Adrenal gland (tissue), 5 donors: ENCODE measurements around the gene PPM1L.

Source experiments
- POLR2A ChIP-seq, 2 donors: fragments of 450-650 bp; IDR thresholded peaks; one replicate each; pipeline ENCODE4 v1.6.1; 2017; ENCODE audit warnings: antibody characterized with exemption in 2 of 2, mild to moderate bottlenecking in 2 of 2, moderate library complexity in 1 of 2
- TF ChIP-seq, protein P1 (sequence below), 6 experiments: fragments of 450-650 bp in 4 of 6; fragments of 200-600 bp in 2 of 6; sonication (generic) in 1 of 6; IDR thresholded peaks; 1 replicate in 5 of 6; 2 replicates in 1 of 6; pipeline versions ENCODE4 v1.5.1 to v1.8.0; 2016 to 2021; ENCODE audit warnings: antibody characterized with exemption in 6 of 6, mild to moderate bottlenecking in 2 of 6, moderate library complexity in 1 of 6
- donor health status: DM: no; HTN: no; CAD: no.

DNA sequence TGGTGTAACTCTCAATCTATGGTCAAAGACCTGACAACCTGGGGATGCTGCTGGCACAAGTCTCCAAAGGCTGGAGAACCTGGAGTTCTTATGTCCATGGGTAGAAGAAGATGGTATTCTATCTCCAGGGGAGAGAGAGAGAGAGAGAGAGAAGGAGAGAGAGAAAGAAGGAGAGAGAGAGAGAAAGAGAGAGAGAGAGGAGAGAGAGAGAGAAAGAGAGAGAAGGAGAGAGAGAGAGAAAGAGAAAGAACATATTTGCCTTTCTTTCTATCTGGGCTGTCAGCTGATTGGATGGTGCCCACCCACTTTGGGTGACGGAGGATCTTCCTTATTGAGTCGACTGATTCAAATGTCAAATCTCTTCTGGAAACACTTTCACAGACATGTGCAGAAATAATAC, 84.6 kb downstream of the PPM1L start:
- TF ChIP-seq, protein P1, sequence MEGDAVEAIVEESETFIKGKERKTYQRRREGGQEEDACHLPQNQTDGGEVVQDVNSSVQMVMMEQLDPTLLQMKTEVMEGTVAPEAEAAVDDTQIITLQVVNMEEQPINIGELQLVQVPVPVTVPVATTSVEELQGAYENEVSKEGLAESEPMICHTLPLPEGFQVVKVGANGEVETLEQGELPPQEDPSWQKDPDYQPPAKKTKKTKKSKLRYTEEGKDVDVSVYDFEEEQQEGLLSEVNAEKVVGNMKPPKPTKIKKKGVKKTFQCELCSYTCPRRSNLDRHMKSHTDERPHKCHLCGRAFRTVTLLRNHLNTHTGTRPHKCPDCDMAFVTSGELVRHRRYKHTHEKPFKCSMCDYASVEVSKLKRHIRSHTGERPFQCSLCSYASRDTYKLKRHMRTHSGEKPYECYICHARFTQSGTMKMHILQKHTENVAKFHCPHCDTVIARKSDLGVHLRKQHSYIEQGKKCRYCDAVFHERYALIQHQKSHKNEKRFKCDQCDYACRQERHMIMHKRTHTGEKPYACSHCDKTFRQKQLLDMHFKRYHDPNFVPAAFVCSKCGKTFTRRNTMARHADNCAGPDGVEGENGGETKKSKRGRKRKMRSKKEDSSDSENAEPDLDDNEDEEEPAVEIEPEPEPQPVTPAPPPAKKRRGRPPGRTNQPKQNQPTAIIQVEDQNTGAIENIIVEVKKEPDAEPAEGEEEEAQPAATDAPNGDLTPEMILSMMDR (IDR thresholded peaks at IDR 0.05) = no peak
- no peak for TF ChIP-seq POLR2A (IDR thresholded peaks at IDR 0.05)
